Measurements from ENCODE around the gene NXNL2. TPM values are rescaled to one million over a fixed set of nuclear protein-coding genes. Genes with fewer than 3 reads are reported as not detected.

Gene NXNL2
- not detected for polyA plus RNA-seq

DNA sequence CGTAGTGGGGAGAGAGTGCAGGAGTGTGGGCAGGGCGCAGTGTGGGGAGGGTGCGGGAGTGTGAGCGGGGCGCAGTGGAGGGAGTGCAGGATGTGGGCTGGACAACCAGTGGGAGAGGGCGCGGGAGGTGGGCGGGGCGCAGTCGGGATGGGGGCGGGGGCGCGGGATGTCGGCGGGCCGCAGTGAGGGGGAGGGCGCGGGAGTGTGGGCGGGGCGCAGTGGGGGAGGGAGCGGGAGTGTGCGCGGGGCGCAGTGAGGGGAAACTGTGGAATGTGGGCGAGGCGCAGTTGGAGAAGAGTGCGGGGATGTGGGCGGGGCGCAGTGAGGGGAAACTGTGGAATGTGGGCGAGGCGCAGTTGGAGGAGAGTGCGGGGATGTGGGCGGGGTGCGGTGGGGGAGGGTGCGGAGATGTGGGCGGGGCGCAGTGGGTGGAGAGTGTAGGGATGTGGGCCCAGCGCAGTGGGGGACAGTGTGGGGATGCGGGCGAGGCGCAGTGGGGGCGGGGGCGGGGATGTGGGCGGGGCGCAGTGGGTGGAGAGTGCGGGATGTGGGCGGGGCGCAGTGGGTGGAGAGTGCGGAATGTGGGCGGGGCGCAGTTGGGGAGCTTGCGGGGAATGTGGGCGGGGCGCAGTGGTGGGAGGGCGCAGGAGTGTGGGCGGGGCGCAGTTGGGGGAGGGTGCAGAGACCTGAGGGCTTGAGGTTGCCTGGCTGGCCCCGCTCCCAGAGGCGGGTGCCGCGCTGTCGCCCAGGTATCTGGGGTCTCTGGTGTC, at the start of gene NXNL2:
NXNL2 (plus strand) TSS at position 723 of the 770 bp plus-strand sequence. CDS start 257 bp downstream, outside the sequence.
- peak within 1 kb of the TSS in 2 of 4 donors; percentile 30 to 51 for H3K4me3 Mint-ChIP-seq
- peaks cover 0 to 1% (median 0%) of the 10 kb centered on the region in 3 donors for H3K9me3 Mint-ChIP-seq
- no peak within 1 kb of the TSS for H3K27ac Mint-ChIP-seq
- H3K4me1 Mint-ChIP-seq: peaks cover 0 to 6% (median 2%) of the 10 kb centered on the region in 3 donors
- no peaks in the 10 kb centered on the region for H3K36me3 Mint-ChIP-seq
- H3K27me3 Mint-ChIP-seq: peaks cover 41% of the 10 kb centered on the region

- Mint-ChIP-seq H3K9me3 (no peaks in the 10 kb centered on the region), H3K27ac (no peak overlapping the region), H3K4me3 (no peak overlapping the region), H3K36me3 (peaks cover 4% of the 10 kb centered on the region), H3K4me1 (peaks cover 0 to 1% (median 0%) of the 10 kb centered on the region in 3 donors), H3K27me3 (no peaks in the 10 kb centered on the region)
Measured at GRCh38 chr9:88488166-88488565, 46.8 kb upstream of the NXNL2 start.

DNA sequence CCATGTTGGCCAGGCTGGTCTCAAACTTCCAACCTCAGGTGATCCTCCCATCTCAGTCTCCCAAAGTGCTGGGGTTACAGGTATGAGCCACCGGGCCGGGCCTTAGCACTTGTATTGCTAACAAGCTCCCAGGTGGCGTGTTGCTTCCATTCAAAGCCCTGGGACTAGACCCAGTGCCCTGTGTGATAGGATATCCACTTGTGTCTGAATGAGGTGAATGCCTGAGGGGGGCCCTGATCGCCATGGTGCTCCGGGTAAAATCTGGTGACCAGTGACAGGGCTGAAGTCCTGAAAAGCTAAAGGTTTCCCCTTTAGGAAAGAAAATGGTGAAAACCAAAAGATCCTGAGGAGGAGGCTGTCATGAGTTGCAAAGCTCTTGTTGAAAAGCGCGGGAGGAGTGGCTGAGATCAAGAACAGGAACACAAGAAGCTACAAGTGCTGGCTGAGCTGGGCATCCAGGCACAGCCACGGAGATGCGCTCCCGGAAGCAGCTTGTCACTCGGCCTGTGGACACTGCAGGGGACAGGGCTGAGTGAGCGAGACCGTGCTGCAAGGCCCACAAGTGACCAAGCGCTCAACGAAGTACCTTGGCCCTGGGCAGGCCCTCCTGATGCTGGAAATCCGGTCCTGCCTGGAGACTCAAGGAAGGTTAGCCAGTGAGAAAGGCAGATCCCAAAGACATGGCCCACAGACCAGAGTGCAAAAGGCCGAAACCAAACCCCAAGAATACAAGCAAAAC, 39.8 kb upstream of the NXNL2 start:
- H3K27ac Mint-ChIP-seq: no peak overlapping the region
- H3K4me3 Mint-ChIP-seq: no peak overlapping the region
- H3K9me3 Mint-ChIP-seq: no peaks in the 10 kb centered on the region
- no peaks in the 10 kb centered on the region for H3K27me3 Mint-ChIP-seq
- no peaks in the 10 kb centered on the region for H3K36me3 Mint-ChIP-seq
- H3K4me1 Mint-ChIP-seq: no peaks in the 10 kb centered on the region

- Mint-ChIP-seq H3K4me3 (no peak overlapping the region), H3K27me3 (peaks cover 1% of the 10 kb centered on the region), H3K4me1 (no peaks in the 10 kb centered on the region), H3K27ac (no peak overlapping the region), H3K36me3 (no peaks in the 10 kb centered on the region), H3K9me3 (no peaks in the 10 kb centered on the region)
Measured at GRCh38 chr9:88497224-88497623, 37.8 kb upstream of the NXNL2 start.

DNA sequence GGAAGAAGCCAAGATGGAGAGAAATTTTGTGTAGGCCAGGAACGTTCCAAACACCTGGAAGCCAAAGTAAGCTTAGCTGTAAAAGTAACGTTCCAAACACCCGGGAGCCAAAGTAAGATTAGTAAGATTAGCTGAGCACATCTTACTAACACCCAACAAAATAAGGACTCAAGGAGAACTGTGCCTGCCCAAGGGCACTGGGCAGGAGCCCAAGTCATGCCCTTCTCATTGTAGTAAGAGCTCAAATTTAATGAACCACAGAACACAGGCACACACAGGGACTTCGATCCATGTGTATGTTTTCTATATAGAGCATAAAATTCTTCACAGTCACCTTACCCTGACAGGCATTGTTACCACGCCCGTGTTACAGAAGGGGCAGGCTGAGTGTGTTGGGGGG, 36.1 kb upstream of the NXNL2 start:
- Mint-ChIP-seq H3K9me3 (no peaks in the 10 kb centered on the region), H3K36me3 (no peaks in the 10 kb centered on the region), H3K4me1 (no peaks in the 10 kb centered on the region), H3K27ac (peak overlapping the region in 1 of 3 donors; percentile 14), H3K4me3 (peak overlapping the region in 1 of 4 donors; percentile 10), H3K27me3 (peaks cover 3% of the 10 kb centered on the region)

DNA sequence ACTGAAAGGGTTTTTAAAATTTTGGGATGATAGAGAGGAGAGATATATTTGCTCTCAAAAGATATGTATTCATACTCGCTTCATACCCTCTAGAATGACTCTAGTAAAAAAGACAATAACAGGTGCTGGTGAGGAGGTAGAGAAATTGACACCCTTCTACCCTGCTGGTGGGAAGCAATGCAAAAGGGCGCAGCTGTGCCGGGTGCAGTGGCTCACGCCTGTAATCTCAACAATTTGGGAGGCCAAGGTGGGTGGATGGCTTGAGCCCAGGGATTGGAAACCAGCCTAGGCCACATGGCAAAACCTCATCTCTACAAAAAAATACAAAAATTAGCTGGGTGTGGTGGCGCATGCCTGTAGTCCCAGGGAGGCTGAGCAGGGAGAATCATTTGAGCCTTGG, 33.9 kb upstream of the NXNL2 start:
- no peaks in the 10 kb centered on the region for H3K4me1 Mint-ChIP-seq
- H3K27me3 Mint-ChIP-seq: peaks cover 3% of the 10 kb centered on the region
- no peak overlapping the region for H3K4me3 Mint-ChIP-seq
- H3K27ac Mint-ChIP-seq: no peak overlapping the region
- no peaks in the 10 kb centered on the region for H3K36me3 Mint-ChIP-seq
- peaks cover 0 to 3% (median 0%) of the 10 kb centered on the region in 3 donors for H3K9me3 Mint-ChIP-seq

- H3K27ac Mint-ChIP-seq: no peak overlapping the region
- H3K36me3 Mint-ChIP-seq: no peaks in the 10 kb centered on the region
- H3K9me3 Mint-ChIP-seq: peaks cover 0 to 3% (median 0%) of the 10 kb centered on the region in 3 donors
- no peaks in the 10 kb centered on the region for H3K4me1 Mint-ChIP-seq
- peaks cover 3% of the 10 kb centered on the region for H3K27me3 Mint-ChIP-seq
- H3K4me3 Mint-ChIP-seq: no peak overlapping the region
Measured at GRCh38 chr9:88502552-88503034, 32.4 kb upstream of the NXNL2 start.

- Mint-ChIP-seq H3K27ac (no peak overlapping the region), H3K9me3 (peaks cover 0 to 3% (median 0%) of the 10 kb centered on the region in 3 donors), H3K27me3 (peaks cover 3% of the 10 kb centered on the region), H3K4me1 (no peaks in the 10 kb centered on the region), H3K4me3 (no peak overlapping the region), H3K36me3 (no peaks in the 10 kb centered on the region)
Measured at GRCh38 chr9:88503081-88503844, 31.7 kb upstream of the NXNL2 start.

GRCh38 chr9:88503845-88504764, 30.9 kb upstream of the NXNL2 start:
- H3K27ac Mint-ChIP-seq: no peak overlapping the region
- H3K4me1 Mint-ChIP-seq: no peaks in the 10 kb centered on the region
- peaks cover 3% of the 10 kb centered on the region for H3K27me3 Mint-ChIP-seq
- no peaks in the 10 kb centered on the region for H3K36me3 Mint-ChIP-seq
- peak overlapping the region in 1 of 4 donors; percentile 1 for H3K4me3 Mint-ChIP-seq
- H3K9me3 Mint-ChIP-seq: peaks cover 0 to 3% (median 0%) of the 10 kb centered on the region in 3 donors

GRCh38 chr9:88508326-88508725, 26.7 kb upstream of the NXNL2 start:
- no peak overlapping the region for H3K27ac Mint-ChIP-seq
- H3K4me1 Mint-ChIP-seq: no peaks in the 10 kb centered on the region
- no peaks in the 10 kb centered on the region for H3K36me3 Mint-ChIP-seq
- H3K4me3 Mint-ChIP-seq: no peak overlapping the region
- H3K9me3 Mint-ChIP-seq: peaks cover 0 to 3% (median 0%) of the 10 kb centered on the region in 3 donors
- peaks cover 2% of the 10 kb centered on the region for H3K27me3 Mint-ChIP-seq

- H3K9me3 Mint-ChIP-seq: peaks cover 0 to 8% (median 0%) of the 10 kb centered on the region in 3 donors
- H3K4me1 Mint-ChIP-seq: no peaks in the 10 kb centered on the region
- no peak overlapping the region for H3K27ac Mint-ChIP-seq
- no peaks in the 10 kb centered on the region for H3K36me3 Mint-ChIP-seq
- peaks cover 3% of the 10 kb centered on the region for H3K27me3 Mint-ChIP-seq
- H3K4me3 Mint-ChIP-seq: no peak overlapping the region
Measured at GRCh38 chr9:88511906-88512305, 23.1 kb upstream of the NXNL2 start.

DNA sequence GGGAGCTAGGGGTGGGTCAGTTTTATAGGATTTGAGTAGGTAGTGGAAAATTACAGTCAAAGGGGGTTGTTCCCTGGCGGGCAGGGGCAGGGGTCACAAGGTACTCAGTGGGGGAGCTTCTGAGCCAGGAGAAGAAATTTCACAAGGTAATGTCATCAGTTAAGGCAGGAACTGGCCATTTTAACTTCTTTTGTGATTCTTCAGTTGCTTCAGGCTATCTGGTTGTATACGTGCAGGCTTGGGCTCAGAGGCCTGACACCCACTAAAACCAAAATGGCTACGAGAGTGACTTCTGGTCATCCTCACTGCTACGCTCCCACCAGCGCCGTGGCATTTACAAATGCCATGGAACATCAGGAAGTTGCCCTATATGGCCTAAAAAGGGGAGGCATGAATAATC, 20.7 kb upstream of the NXNL2 start:
- H3K27ac Mint-ChIP-seq: no peak overlapping the region
- H3K4me3 Mint-ChIP-seq: no peak overlapping the region
- no peaks in the 10 kb centered on the region for H3K36me3 Mint-ChIP-seq
- H3K27me3 Mint-ChIP-seq: peaks cover 3% of the 10 kb centered on the region
- peaks cover 0 to 10% (median 4%) of the 10 kb centered on the region in 3 donors for H3K9me3 Mint-ChIP-seq
- H3K4me1 Mint-ChIP-seq: peaks cover 0 to 1% (median 0%) of the 10 kb centered on the region in 3 donors

DNA sequence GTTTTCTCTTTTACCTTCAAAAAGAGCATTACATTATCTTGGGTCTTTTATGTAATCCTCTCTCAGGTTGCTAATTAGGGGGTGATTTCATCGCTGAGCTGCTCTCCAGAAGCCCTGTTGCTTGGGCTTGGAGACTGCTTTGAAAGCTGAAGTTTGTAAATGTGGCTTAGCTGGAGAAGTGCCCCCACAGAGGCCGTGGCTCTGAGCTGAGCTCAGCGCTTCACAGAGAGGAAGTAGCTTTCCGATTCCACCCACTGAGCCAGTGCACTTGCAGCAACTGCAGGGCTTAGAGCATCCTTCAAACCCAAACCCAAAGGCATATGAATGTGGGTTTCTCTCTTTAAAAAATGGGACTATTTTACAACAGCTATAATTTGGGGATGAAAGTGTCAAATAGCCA, 13.7 kb upstream of the NXNL2 start:
- no peak overlapping the region for H3K4me3 Mint-ChIP-seq

DNA sequence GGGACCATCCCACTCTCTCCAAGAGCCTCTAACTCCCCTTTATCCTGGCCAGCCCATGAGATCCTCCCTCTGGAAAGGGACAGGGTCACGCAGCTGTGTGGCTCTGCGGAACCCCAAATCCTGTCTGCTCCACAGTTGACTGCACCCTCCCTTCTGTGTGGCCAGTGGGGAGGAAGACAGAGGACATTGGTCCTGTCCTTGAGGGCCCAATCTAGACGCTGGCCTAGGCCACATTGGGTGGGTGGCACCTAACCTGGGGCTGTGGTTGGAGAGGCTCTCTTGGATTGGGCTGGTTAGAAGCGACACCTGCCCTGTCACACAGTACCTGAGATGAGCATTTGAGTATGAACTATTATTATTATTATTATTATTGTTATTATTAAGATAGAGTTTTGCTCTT, 12.6 kb upstream of the NXNL2 start:
- no peak overlapping the region for H3K4me3 Mint-ChIP-seq
- H3K4me1 Mint-ChIP-seq: peaks cover 0 to 1% (median 0%) of the 10 kb centered on the region in 3 donors
- H3K27ac Mint-ChIP-seq: no peak overlapping the region
- H3K27me3 Mint-ChIP-seq: peaks cover 6% of the 10 kb centered on the region
- H3K9me3 Mint-ChIP-seq: peaks cover 0 to 4% (median 2%) of the 10 kb centered on the region in 3 donors
- no peaks in the 10 kb centered on the region for H3K36me3 Mint-ChIP-seq

More for the DNA sequence above, 13.7 kb upstream of the NXNL2 start:
- Mint-ChIP-seq H3K27ac (no peak overlapping the region), H3K36me3 (no peaks in the 10 kb centered on the region), H3K9me3 (peaks cover 0 to 7% (median 4%) of the 10 kb centered on the region in 3 donors), H3K4me1 (peaks cover 0 to 1% (median 0%) of the 10 kb centered on the region in 3 donors), H3K27me3 (peaks cover 5% of the 10 kb centered on the region)

Data from IgD-negative memory B cell (primary cell).